ENCODE results near the gene ATP8B4.

ATP8B4 gene

DNA sequence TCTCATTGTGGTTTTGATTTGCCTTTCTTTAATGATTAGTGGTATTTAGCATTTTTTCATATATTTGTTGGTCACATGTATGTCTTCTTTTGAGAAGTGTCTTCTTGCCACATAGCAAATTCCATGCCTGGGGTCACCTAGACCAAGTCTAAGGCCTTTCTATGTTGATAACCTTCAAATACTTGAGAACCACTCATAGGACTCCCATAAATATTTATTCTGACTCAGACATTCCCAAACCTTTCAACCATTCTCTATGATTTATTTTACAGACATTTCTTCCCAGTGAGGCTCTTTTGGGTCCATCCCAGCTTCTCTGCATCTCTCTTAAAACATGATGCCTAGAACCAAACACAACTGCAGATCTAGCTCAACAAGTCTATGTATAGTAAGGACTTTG, 69.2 kb downstream of the ATP8B4 start (continued):
- TF ChIP-seq, protein P1, sequence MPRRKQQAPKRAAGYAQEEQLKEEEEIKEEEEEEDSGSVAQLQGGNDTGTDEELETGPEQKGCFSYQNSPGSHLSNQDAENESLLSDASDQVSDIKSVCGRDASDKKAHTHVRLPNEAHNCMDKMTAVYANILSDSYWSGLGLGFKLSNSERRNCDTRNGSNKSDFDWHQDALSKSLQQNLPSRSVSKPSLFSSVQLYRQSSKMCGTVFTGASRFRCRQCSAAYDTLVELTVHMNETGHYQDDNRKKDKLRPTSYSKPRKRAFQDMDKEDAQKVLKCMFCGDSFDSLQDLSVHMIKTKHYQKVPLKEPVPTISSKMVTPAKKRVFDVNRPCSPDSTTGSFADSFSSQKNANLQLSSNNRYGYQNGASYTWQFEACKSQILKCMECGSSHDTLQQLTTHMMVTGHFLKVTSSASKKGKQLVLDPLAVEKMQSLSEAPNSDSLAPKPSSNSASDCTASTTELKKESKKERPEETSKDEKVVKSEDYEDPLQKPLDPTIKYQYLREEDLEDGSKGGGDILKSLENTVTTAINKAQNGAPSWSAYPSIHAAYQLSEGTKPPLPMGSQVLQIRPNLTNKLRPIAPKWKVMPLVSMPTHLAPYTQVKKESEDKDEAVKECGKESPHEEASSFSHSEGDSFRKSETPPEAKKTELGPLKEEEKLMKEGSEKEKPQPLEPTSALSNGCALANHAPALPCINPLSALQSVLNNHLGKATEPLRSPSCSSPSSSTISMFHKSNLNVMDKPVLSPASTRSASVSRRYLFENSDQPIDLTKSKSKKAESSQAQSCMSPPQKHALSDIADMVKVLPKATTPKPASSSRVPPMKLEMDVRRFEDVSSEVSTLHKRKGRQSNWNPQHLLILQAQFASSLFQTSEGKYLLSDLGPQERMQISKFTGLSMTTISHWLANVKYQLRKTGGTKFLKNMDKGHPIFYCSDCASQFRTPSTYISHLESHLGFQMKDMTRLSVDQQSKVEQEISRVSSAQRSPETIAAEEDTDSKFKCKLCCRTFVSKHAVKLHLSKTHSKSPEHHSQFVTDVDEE (CRISPR knock-in tag; IDR thresholded peaks at IDR 0.05), result no peak

DNA sequence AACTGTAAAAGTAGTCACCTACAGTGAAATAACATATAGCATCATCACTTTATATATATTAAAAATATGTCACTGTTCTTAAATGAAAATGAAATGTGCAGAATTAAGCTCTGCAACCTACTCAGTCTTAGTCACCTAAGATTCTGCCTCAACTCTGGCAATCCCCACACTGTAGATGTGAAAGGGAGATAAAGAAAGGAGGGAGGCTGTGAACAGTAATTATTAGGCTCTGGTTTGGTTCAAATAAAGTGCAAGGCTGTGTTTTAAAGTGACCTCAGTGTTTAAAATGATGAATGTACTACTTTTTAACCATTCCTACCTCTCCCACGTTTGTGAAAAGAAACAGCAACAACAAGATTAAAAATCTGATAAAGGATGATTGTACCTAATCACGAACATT, 72.2 kb downstream of the ATP8B4 start:
- TF ChIP-seq ZNF565 (CRISPR knock-in tag; conservative IDR thresholded peaks at IDR 0.05; ENCODE audit: low read depth), result no peak
- TF ChIP-seq, protein P2, sequence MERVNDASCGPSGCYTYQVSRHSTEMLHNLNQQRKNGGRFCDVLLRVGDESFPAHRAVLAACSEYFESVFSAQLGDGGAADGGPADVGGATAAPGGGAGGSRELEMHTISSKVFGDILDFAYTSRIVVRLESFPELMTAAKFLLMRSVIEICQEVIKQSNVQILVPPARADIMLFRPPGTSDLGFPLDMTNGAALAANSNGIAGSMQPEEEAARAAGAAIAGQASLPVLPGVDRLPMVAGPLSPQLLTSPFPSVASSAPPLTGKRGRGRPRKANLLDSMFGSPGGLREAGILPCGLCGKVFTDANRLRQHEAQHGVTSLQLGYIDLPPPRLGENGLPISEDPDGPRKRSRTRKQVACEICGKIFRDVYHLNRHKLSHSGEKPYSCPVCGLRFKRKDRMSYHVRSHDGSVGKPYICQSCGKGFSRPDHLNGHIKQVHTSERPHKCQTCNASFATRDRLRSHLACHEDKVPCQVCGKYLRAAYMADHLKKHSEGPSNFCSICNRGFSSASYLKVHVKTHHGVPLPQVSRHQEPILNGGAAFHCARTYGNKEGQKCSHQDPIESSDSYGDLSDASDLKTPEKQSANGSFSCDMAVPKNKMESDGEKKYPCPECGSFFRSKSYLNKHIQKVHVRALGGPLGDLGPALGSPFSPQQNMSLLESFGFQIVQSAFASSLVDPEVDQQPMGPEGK (CRISPR knock-in tag; IDR thresholded peaks at IDR 0.05; ENCODE audit: borderline replicate concordance), result no peak
- TF ChIP-seq TCF4 (CRISPR knock-in tag; IDR thresholded peaks at IDR 0.05; ENCODE audit: borderline replicate concordance), result peak; percentile 46; the same call in 1 of the 2 replicates
- TF ChIP-seq CSRNP3 (CRISPR knock-in tag; IDR thresholded peaks at IDR 0.05), result no peak
- TF ChIP-seq, protein P3, sequence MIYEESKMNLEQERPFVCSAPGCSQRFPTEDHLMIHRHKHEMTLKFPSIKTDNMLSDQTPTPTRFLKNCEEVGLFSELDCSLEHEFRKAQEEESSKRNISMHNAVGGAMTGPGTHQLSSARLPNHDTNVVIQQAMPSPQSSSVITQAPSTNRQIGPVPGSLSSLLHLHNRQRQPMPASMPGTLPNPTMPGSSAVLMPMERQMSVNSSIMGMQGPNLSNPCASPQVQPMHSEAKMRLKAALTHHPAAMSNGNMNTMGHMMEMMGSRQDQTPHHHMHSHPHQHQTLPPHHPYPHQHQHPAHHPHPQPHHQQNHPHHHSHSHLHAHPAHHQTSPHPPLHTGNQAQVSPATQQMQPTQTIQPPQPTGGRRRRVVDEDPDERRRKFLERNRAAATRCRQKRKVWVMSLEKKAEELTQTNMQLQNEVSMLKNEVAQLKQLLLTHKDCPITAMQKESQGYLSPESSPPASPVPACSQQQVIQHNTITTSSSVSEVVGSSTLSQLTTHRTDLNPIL (CRISPR knock-in tag; IDR thresholded peaks at IDR 0.05; ENCODE audit: low read depth), result no peak
- TF ChIP-seq ARNTL (CRISPR knock-in tag; IDR thresholded peaks at IDR 0.05; ENCODE audit: borderline replicate concordance, low read depth), result no peak
- TF ChIP-seq ISL1 (CRISPR knock-in tag; IDR thresholded peaks at IDR 0.05), result peak; percentile 83
- no peak for TF ChIP-seq RARB (CRISPR knock-in tag; IDR thresholded peaks at IDR 0.05)
- no peak for TF ChIP-seq POU6F1 (CRISPR knock-in tag; IDR thresholded peaks at IDR 0.05; ENCODE audit: borderline replicate concordance, low read depth)
- no peak for TF ChIP-seq CSDC2 (CRISPR knock-in tag; IDR thresholded peaks at IDR 0.05)
- TF ChIP-seq GLIS3 (CRISPR knock-in tag; IDR thresholded peaks at IDR 0.05), result no peak
- no peak for TF ChIP-seq ZFP30 (CRISPR knock-in tag; IDR thresholded peaks at IDR 0.05)
- TF ChIP-seq ZFP3 (CRISPR knock-in tag; IDR thresholded peaks at IDR 0.05), result no peak
- TF ChIP-seq, protein P1 (CRISPR knock-in tag; IDR thresholded peaks at IDR 0.05), result no peak
- ATAC-seq, result no peak

GRCh38 chr15:50046159-50046558, 72.9 kb downstream of the ATP8B4 start:
- no peak for TF ChIP-seq ZFP3 (CRISPR knock-in tag; IDR thresholded peaks at IDR 0.05)
- ATAC-seq, result no peak

DNA sequence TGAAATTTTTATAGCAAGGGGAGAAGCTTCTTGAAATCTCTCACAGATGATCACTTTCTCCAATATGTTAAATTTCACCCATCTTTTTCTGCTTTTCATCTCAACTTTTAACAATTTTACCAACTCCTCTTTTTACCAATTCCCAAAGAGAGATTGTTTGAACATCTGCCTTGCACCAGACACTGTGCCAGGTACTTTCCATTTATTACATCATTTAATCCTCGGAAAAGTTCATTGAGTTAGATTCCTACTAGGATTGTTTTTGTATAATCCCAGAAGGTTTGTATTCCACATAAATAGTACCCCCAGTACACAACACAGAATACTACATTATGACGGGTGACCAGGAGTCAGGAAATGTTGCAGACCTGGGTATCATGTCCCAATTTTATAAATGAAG, 74.1 kb downstream of the ATP8B4 start:
- ATAC-seq, result no peak
- no peak for TF ChIP-seq OSR1 (CRISPR knock-in tag; IDR thresholded peaks at IDR 0.05)
- TF ChIP-seq ZFP3 (CRISPR knock-in tag; IDR thresholded peaks at IDR 0.05), result no peak
- no peak for TF ChIP-seq ARNTL (CRISPR knock-in tag; IDR thresholded peaks at IDR 0.05; ENCODE audit: borderline replicate concordance, low read depth)
- no peak for TF ChIP-seq ZC3H10 (CRISPR knock-in tag; IDR thresholded peaks at IDR 0.05)
- TF ChIP-seq GLIS3 (CRISPR knock-in tag; IDR thresholded peaks at IDR 0.05), result no peak
- no peak for TF ChIP-seq RARB (CRISPR knock-in tag; IDR thresholded peaks at IDR 0.05)
- TF ChIP-seq, protein P2 (CRISPR knock-in tag; IDR thresholded peaks at IDR 0.05; ENCODE audit: borderline replicate concordance), result no peak
- TF ChIP-seq SNAI2 (CRISPR knock-in tag; IDR thresholded peaks at IDR 0.05), result no peak
